HS-27A (cell line): Measurements from ENCODE around the gene KCNIP1.

Experiments used
- DNase-seq: peaks from one replicate; pipeline ENCODE4 v3.0.0-alpha.2; 2012; ENCODE audit warnings: low read depth, missing footprints

KCNIP1 gene

GRCh38 chr5:170629566-170630175 is 125.9 kb downstream of the KCNIP1 start:
- DNase-seq = no peak

GRCh38 chr5:170630226-170630625 is 126.4 kb downstream of the KCNIP1 start:
- no peak for DNase-seq

- DNase-seq = no peak
Measured at GRCh38 chr5:170630711-170631141, 126.9 kb downstream of the KCNIP1 start.

GRCh38 chr5:170631466-170632195 is 127.8 kb downstream of the KCNIP1 start:
- DNase-seq = no peak

GRCh38 chr5:170632266-170632984 is 128.6 kb downstream of the KCNIP1 start:
- DNase-seq = no peak

- DNase-seq = no peak
Measured at GRCh38 chr5:170632985-170633234, 129.1 kb downstream of the KCNIP1 start.

- DNase-seq = peak; percentile 64
Measured at GRCh38 chr5:170633235-170634081, 129.6 kb downstream of the KCNIP1 start.

GRCh38 chr5:170634256-170634990 is 130.6 kb downstream of the KCNIP1 start:
- DNase-seq = no peak

GRCh38 chr5:170635706-170636105 is 131.9 kb downstream of the KCNIP1 start:
- no peak for DNase-seq

- no peak for DNase-seq
Measured at GRCh38 chr5:170636206-170636605, 132.4 kb downstream of the KCNIP1 start.

- no peak for DNase-seq
Measured at GRCh38 chr5:170636801-170637477, 133.1 kb downstream of the KCNIP1 start.

- no peak for DNase-seq
Measured at GRCh38 chr5:170638051-170638450, 134.2 kb downstream of the KCNIP1 start.

- DNase-seq = no peak
Measured at GRCh38 chr5:170638454-170639220, 134.8 kb downstream of the KCNIP1 start.

- no peak for DNase-seq
Measured at GRCh38 chr5:170639221-170639925, 135.6 kb downstream of the KCNIP1 start.

- no peak for DNase-seq
Measured at GRCh38 chr5:170640731-170641588, 137.1 kb downstream of the KCNIP1 start.

- DNase-seq = no peak
Measured at GRCh38 chr5:170641589-170642031, 137.8 kb downstream of the KCNIP1 start.

- DNase-seq = no peak
Measured at GRCh38 chr5:170642066-170642735, 138.4 kb downstream of the KCNIP1 start.
